TTC549 (cell line): Measurements from ENCODE around the gene RGR.

Experiments used
- FAIRE-seq: peaks from 2 replicates; lab custom pipeline; 2012; peaks lifted over from hg19 to GRCh38; lab: Jason Lieb, UNC

The RGR gene

GRCh38 chr10:84244651-84245270 is at the start of gene RGR:
RGR (plus strand) TSS chr10:84245053; CDS start chr10:84245091, 38 bp downstream.
- no peak for FAIRE-seq

- no peak for FAIRE-seq
Observed at GRCh38 chr10:84196083-84196482, 48.8 kb upstream of the RGR start.

- no peak for FAIRE-seq
Observed at GRCh38 chr10:84196941-84197340, 47.9 kb upstream of the RGR start.

GRCh38 chr10:84197643-84198042 is 47.2 kb upstream of the RGR start:
- FAIRE-seq = no peak

- FAIRE-seq = no peak
Observed at GRCh38 chr10:84198206-84198915, 46.5 kb upstream of the RGR start.

GRCh38 chr10:84200537-84201243 is 44.2 kb upstream of the RGR start:
- FAIRE-seq = no peak

- no peak for FAIRE-seq
Observed at GRCh38 chr10:84201244-84201606, 43.6 kb upstream of the RGR start.

GRCh38 chr10:84201682-84202081 is 43.2 kb upstream of the RGR start:
- FAIRE-seq = no peak

GRCh38 chr10:84202349-84202748 is 42.5 kb upstream of the RGR start:
- no peak for FAIRE-seq

GRCh38 chr10:84204122-84204521 is 40.7 kb upstream of the RGR start:
- FAIRE-seq = no peak

- no peak for FAIRE-seq
Observed at GRCh38 chr10:84204610-84205009, 40.2 kb upstream of the RGR start.

GRCh38 chr10:84205049-84205852 is 39.6 kb upstream of the RGR start:
- FAIRE-seq = no peak

GRCh38 chr10:84205853-84206525 is 38.9 kb upstream of the RGR start:
- no peak for FAIRE-seq

GRCh38 chr10:84208023-84208422 is 36.8 kb upstream of the RGR start:
- no peak for FAIRE-seq

- FAIRE-seq = no peak
Observed at GRCh38 chr10:84211566-84211965, 33.3 kb upstream of the RGR start.

GRCh38 chr10:84212014-84212413 is 32.8 kb upstream of the RGR start:
- FAIRE-seq = no peak

- FAIRE-seq = no peak
Observed at GRCh38 chr10:84213076-84213475, 31.8 kb upstream of the RGR start.

GRCh38 chr10:84214046-84214572 is 30.7 kb upstream of the RGR start:
- no peak for FAIRE-seq

GRCh38 chr10:84214612-84215235 is 30.1 kb upstream of the RGR start:
- FAIRE-seq = no peak

- FAIRE-seq = no peak
Observed at GRCh38 chr10:84216834-84217233, 28.0 kb upstream of the RGR start.

GRCh38 chr10:84217746-84218145 is 27.1 kb upstream of the RGR start:
- FAIRE-seq = no peak
